Stimulated activated CD4-positive, alpha-beta T cell treated with anti-CD3 and anti-CD28 coated beads, Interleukin-4, amount 100 ng/mL, for 4 hours (primary cell): ENCODE measurements around the gene PPP1R7.
"Not testable (repeated sequence)": the region's sequence is repeated elsewhere in the genome, so short reads cannot be mapped to it uniquely, and the experiment has no call there.

Experiments
- DNase-seq, 2 experiments: peaks; one replicate each; pipeline ENCODE4 v3.0.0-alpha.2; 2020

PPP1R7 gene

GRCh38 chr2:241177526-241178334 lies 27.5 kb downstream of the PPP1R7 start:
- DNase-seq = no peak

- no peak for DNase-seq
Measured at GRCh38 chr2:241178961-241179360, 28.7 kb downstream of the PPP1R7 start.

GRCh38 chr2:241179899-241180298 lies 29.6 kb downstream of the PPP1R7 start:
- no peak for DNase-seq

- no peak for DNase-seq
Measured at GRCh38 chr2:241180495-241180894, 30.2 kb downstream of the PPP1R7 start.

GRCh38 chr2:241182126-241182525 lies 31.9 kb downstream of the PPP1R7 start:
- DNase-seq = no peak

GRCh38 chr2:241182531-241183133 lies 32.4 kb downstream of the PPP1R7 start:
- no peak for DNase-seq

GRCh38 chr2:241183221-241183620 lies 33.0 kb downstream of the PPP1R7 start:
- no peak for DNase-seq

GRCh38 chr2:241184901-241185300 lies 34.6 kb downstream of the PPP1R7 start:
- DNase-seq = no peak

- no peak for DNase-seq
Measured at GRCh38 chr2:241185961-241186360, 35.7 kb downstream of the PPP1R7 start.

GRCh38 chr2:241187101-241187917 lies 37.0 kb downstream of the PPP1R7 start:
- no peak for DNase-seq

GRCh38 chr2:241187918-241188234 lies 37.6 kb downstream of the PPP1R7 start:
- DNase-seq = no peak

GRCh38 chr2:241188361-241189092 lies 38.3 kb downstream of the PPP1R7 start, which contains the start of gene ANO7:
Gene ANO7 (plus strand): TSS chr2:241188677. CDS start chr2:241190064, 1,387 bp downstream.
- no peak for DNase-seq

- no peak for DNase-seq
Measured at GRCh38 chr2:241189093-241189855, 39.0 kb downstream of the PPP1R7 start.

- no peak for DNase-seq
Measured at GRCh38 chr2:241189856-241190201, 39.6 kb downstream of the PPP1R7 start.

GRCh38 chr2:241190291-241190981 lies 40.2 kb downstream of the PPP1R7 start:
- DNase-seq = no peak

GRCh38 chr2:241191081-241191480 lies 40.8 kb downstream of the PPP1R7 start:
- DNase-seq = no peak

GRCh38 chr2:241193271-241193670 lies 43.0 kb downstream of the PPP1R7 start:
- no peak for DNase-seq

- no peak for DNase-seq
Measured at GRCh38 chr2:241194811-241195210, 44.5 kb downstream of the PPP1R7 start.

- DNase-seq = no peak
Measured at GRCh38 chr2:241195506-241196130, 45.4 kb downstream of the PPP1R7 start.

GRCh38 chr2:241197246-241197645 lies 47.0 kb downstream of the PPP1R7 start:
- not testable (repeated sequence) for DNase-seq

- DNase-seq = no peak
Measured at GRCh38 chr2:241197947-241198346, 47.7 kb downstream of the PPP1R7 start.
